HG02763 (cell line): ENCODE measurements around the gene UGT1A3.

Source experiments
- ATAC-seq: cut with Tn5 transposase; IDR thresholded peaks from one replicate; pipeline ENCODE4 v1.9.1; 2021; ENCODE audit warnings: mild to moderate bottlenecking, moderate library complexity; ENCODE audit not compliant: unreplicated experiment

The UGT1A3 gene

GRCh38 chr2:233793465-233794127 lies 64.8 kb downstream of the UGT1A3 start:
- no peak for ATAC-seq

GRCh38 chr2:233794128-233794658 lies 65.4 kb downstream of the UGT1A3 start:
- ATAC-seq = no peak

GRCh38 chr2:233795735-233796171 lies 66.9 kb downstream of the UGT1A3 start:
- no peak for ATAC-seq

- ATAC-seq = no peak
Measured at GRCh38 chr2:233796254-233796653, 67.4 kb downstream of the UGT1A3 start.

GRCh38 chr2:233798335-233799086 lies 69.7 kb downstream of the UGT1A3 start:
- ATAC-seq = no peak

- no peak for ATAC-seq
Measured at GRCh38 chr2:233799087-233799665, 70.3 kb downstream of the UGT1A3 start.

GRCh38 chr2:233799716-233800115 lies 70.9 kb downstream of the UGT1A3 start:
- no peak for ATAC-seq

GRCh38 chr2:233800208-233800607 lies 71.4 kb downstream of the UGT1A3 start:
- no peak for ATAC-seq

GRCh38 chr2:233801357-233802131 lies 72.7 kb downstream of the UGT1A3 start:
- no peak for ATAC-seq

- no peak for ATAC-seq
Measured at GRCh38 chr2:233802132-233802815, 73.4 kb downstream of the UGT1A3 start.

GRCh38 chr2:233803292-233803911 lies 74.6 kb downstream of the UGT1A3 start:
- ATAC-seq = no peak

- ATAC-seq = no peak
Measured at GRCh38 chr2:233803994-233804393, 75.2 kb downstream of the UGT1A3 start.

GRCh38 chr2:233807215-233807865 lies 78.5 kb downstream of the UGT1A3 start:
- ATAC-seq = no peak

- ATAC-seq = no peak
Measured at GRCh38 chr2:233807966-233808935, 79.4 kb downstream of the UGT1A3 start.

GRCh38 chr2:233810385-233810784 lies 81.5 kb downstream of the UGT1A3 start:
- no peak for ATAC-seq

GRCh38 chr2:233811087-233811486 lies 82.2 kb downstream of the UGT1A3 start:
- ATAC-seq = no peak

- no peak for ATAC-seq
Measured at GRCh38 chr2:233811732-233812131, 82.9 kb downstream of the UGT1A3 start.
